NCI-H2227 (cell line): ENCODE results near the gene MLN.
A peak's percentile ranks its signal among the peaks of the same experiment; 100 is the strongest.

ENCODE experiments used
- DNase-seq: peaks from one replicate; lab custom pipeline; 2025; ENCODE audit not compliant: unreplicated experiment; lab: John Stamatoyannopoulos, UW

The MLN gene

DNA sequence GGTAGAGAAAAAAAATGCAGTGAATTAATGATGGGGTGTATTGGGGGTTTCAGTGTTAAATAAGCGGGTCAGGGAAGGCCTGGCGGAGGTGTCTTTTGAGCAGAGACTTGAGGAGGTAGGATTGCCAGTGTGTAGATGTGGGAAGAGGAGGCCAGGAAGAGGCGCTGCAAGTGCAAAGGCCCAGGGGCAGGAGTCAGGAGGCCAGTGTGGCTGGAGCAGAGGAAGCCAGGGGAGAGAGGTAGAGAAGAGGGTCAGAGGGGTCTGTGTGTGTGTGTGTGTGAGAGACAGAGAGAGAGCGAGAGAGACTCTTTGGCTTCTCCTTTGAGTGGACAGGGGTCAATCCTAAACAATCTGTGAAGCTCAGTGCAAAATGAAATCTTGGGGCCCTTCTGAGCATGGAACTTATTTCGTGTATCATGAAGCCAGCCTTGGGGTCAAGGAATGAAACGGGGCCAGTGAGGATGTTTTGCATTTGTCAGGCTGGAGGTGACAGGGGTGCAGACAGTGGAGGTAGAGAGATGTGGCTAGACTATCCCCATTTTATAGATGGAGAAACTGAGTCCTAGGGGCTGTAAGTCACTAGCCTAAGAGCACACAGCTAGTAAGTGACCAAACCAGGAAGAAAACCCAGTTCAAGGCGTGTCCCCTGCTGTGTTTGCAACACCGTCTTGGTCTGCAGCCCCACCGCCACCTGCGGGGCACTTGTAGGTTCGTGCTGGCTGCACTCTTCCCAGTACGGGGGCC, 47.4 kb downstream of the MLN start:
- no peak for DNase-seq

GRCh38 chr6:33755070-33755869, 48.5 kb downstream of the MLN start:
- DNase-seq, result peak; percentile 34

DNA sequence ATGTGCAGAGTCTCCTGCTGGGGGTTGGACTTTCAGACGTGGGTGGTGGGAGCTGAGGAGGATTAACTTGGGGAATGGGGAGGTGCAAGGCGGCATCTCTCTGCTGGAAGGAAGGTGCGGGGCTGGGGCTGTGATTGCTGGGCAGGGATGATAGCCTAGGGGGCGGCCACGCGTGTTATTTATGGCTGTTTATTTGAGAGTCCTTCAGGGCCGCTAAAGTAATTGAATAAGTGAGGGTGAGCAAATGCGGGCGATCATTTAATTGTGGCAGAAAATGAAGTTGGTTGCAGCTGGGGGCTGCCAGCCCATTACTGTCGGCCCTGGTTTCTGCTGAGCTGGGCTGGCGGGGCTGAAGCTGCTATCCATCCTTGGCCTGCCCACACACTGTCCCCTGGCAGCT, 49.6 kb downstream of the MLN start:
- peak; percentile 54 for DNase-seq

GRCh38 chr6:33752646-33753015, 51.2 kb downstream of the MLN start:
- no peak for DNase-seq

- DNase-seq, result peak; percentile 54
Observed at GRCh38 chr6:33751771-33752645, 51.8 kb downstream of the MLN start.

GRCh38 chr6:33750244-33750991, 53.4 kb downstream of the MLN start:
- no peak for DNase-seq

DNA sequence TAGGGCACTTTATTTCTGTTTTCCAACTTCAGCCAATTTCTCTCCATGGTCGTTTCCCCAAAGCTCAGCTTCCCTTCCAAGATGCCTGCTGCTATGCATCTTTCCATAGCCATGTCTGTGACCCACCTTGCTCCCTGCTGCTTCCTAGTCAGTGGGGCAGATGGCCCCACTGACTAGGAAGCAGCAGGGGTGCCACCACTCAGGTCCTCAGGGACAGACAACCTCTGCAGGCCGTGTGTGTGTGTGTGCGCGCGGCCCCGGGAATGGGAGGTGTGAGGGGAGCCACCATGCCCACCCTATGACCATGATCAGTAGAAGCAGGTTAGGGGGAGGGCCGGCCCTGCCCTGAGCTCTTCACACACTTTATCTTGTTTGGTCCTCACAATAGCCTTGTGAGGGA, 54.4 kb downstream of the MLN start:
- DNase-seq, result no peak

- no peak for DNase-seq
Observed at GRCh38 chr6:33748841-33749240, 55.0 kb downstream of the MLN start.

DNA sequence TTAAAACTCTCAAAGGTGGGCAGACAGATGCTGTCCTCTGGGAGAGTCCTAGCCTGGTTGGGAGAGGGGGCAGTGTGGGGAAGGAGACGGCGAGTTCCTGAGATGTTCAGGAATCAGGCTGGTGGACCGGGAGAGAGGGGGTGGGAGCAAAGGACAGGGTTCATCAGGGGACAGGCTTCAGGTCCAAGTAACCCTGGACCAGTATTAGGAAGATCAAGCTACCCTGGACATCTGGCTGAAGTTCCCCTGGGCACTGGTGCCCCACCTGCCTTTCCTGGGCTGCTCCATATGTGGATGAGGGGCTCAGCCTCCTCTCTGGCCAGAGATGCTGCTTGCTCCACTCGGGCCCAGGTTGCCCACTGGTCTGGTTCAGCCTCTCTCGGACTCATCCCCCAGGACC, 56.0 kb downstream of the MLN start:
- DNase-seq, result no peak

DNA sequence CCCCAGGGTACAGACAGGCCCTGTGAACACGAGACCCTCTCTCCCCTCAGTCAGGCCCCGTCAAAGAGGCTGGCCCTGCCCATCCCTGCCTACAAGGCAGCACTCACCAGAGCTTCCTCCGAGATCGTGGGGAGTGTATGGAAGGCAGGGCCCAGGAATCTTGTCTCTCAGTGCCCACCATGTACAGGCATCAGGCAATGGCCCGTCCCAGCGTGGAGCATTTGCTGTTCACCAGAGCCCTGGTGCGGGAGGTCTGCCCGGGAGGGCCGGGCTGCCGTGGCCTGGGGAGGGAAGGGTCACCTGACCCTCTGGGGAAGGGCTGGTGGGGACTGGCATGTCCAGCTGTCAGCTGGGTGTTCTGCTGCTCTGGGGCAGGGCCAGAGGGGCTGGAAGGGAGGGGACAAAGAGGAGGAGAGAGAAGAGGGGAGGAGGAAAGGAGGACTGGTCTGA, 57.1 kb downstream of the MLN start, which contains the start of gene IP6K3:
Gene IP6K3, minus strand, starts transcription at position 255 of the 450 bp plus-strand sequence. CDS start 11,429 bp downstream, outside the sequence.
- no peak for DNase-seq

DNA sequence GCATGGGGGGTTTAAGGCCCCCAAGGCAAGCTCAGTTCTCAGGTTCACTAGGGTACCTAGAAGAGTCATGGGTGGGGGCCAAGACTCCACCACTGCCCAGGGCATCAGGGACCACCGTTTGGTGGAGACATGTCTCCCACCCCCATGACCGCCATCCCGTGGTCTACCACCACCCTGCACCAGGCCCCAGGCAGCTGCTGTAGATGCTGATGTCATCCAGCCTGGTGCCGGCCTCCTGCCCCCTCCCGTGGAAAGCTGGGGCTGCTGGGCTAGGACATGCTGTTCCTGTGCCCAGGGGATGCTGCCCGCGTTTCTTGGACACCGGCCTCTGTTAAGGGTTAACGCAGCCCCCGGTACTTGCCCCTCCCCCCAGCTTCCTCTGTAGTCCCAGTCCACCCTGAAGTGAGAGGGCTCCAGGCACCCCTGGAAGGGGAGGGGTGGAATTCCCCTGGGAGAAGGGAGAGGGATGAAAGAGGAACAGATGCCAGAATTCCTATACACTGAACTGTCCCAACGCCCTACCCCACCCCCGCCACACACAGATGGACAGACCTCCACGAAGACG, 57.7 kb downstream of the MLN start:
- DNase-seq, result no peak

DNA sequence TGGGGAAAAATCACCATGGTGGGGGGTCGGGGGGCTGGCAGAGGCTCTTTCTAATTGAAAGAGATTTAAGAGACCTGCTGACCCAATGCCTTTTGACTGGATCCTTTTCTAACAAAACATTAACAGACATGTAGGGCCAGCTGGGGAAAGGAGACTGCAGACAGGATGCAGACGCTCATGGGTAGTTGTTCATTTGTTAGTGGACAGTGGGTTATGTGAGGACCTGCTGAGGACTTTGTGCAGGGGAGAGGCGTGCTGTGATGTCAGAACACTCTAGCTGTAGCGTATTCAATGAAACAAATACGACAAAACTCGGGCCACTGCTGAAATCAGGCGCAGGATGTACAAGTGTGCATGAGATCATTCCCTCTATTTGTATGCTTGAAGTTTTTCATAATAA, 58.3 kb downstream of the MLN start:
- no peak for DNase-seq

- DNase-seq, result no peak
Observed at GRCh38 chr6:33744895-33745546, 58.8 kb downstream of the MLN start.
